Measurements from ENCODE around the gene CAPN7. TPM values are rescaled to one million over a fixed set of nuclear protein-coding genes. Genes with fewer than 3 reads are reported as not detected.

The CAPN7 gene
- total RNA-seq, 1 donor from 2014 or later, result 16.1 TPM

GRCh38 chr3:15287565-15288330 is 81.7 kb downstream of the CAPN7 start:
- no peak for DNase-seq (ENCODE audit: low read depth)
- no peak overlapping the region for H3K4me3 ChIP-seq (ENCODE audit: low read depth, low read length)
- TF ChIP-seq CTCF (conservative IDR thresholded peaks at IDR 0.05; ENCODE audit: low read depth, low read length), result no peak

GRCh38 chr3:15288331-15289035 is 82.4 kb downstream of the CAPN7 start:
- DNase-seq (ENCODE audit: low read depth), result no peak
- TF ChIP-seq CTCF (conservative IDR thresholded peaks at IDR 0.05; ENCODE audit: low read depth, low read length), result no peak
- H3K4me3 ChIP-seq (ENCODE audit: low read depth, low read length), result no peak overlapping the region

- no peak overlapping the region for H3K4me3 ChIP-seq (ENCODE audit: low read depth, low read length)
- no peak for TF ChIP-seq CTCF (conservative IDR thresholded peaks at IDR 0.05; ENCODE audit: low read depth, low read length)
- DNase-seq (ENCODE audit: low read depth), result no peak
Measured at GRCh38 chr3:15289661-15290060, 83.6 kb downstream of the CAPN7 start.

GRCh38 chr3:15290736-15291135 is 84.7 kb downstream of the CAPN7 start:
- no peak overlapping the region for H3K4me3 ChIP-seq (ENCODE audit: low read depth, low read length)
- TF ChIP-seq CTCF (conservative IDR thresholded peaks at IDR 0.05; ENCODE audit: low read depth, low read length), result no peak
- DNase-seq (ENCODE audit: low read depth), result no peak

- TF ChIP-seq CTCF (conservative IDR thresholded peaks at IDR 0.05; ENCODE audit: low read depth, low read length), result no peak
- DNase-seq (ENCODE audit: low read depth), result no peak
- H3K4me3 ChIP-seq (ENCODE audit: low read depth, low read length), result no peak overlapping the region
Measured at GRCh38 chr3:15291589-15292541, 85.8 kb downstream of the CAPN7 start.

GRCh38 chr3:15292765-15293522 is 86.9 kb downstream of the CAPN7 start:
- DNase-seq (ENCODE audit: low read depth), result no peak

More at GRCh38 chr3:15292765-15293522, 86.9 kb downstream of the CAPN7 start:
- no peak for TF ChIP-seq CTCF (conservative IDR thresholded peaks at IDR 0.05; ENCODE audit: low read depth, low read length)
- H3K4me3 ChIP-seq (ENCODE audit: low read depth, low read length), result no peak overlapping the region
